Stromal cell of bone marrow (primary cell): ENCODE results near the gene SDF2L1.
"Not testable (repeated sequence)": the region's sequence is repeated elsewhere in the genome, so short reads cannot be mapped to it uniquely, and the experiment has no call there.

Source experiments
- DNase-seq: peaks from one replicate; pipeline ENCODE4 v3.0.0-alpha.2; 2012; ENCODE audit warnings: low read depth

SDF2L1 gene

DNA sequence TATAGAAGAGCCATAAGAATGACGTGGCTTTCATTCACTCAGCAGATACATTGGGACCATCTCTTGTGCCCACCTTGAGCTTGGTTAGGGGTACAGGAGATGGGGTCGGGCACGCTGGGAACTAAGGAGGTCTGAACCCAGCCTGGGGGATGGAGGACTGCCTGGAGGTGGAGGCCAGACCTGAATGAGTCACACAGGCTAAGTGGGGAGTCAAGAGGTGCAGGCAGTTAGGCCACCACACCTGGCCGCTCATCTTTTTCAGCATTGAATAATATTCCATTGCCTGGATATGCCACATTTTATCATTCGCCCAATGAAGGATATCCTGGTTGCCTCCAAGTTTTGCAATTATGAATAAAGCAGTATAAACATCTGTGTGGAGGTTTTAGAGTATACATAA, 19.9 kb downstream of the SDF2L1 start:
- DNase-seq, result no peak

DNA sequence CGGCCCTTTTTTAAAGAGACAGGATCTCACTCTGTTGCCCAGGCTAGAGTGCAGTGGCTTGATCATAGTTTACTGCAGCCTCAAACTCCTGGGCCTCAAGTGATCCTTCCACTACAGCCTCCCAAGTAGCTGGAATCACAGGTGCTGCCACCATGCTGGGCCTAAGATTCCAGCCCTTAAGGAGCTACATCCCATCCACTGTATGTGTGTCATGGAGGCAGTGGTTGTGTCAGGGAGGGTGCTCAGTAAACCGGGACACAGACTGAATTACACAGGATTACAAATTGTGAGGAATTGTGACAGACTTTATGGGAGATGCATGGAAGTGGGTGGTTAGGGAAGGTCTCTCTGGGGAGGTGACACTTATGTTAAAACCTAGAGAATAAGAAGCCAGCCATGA, 21.6 kb downstream of the SDF2L1 start:
- DNase-seq, result no peak

DNA sequence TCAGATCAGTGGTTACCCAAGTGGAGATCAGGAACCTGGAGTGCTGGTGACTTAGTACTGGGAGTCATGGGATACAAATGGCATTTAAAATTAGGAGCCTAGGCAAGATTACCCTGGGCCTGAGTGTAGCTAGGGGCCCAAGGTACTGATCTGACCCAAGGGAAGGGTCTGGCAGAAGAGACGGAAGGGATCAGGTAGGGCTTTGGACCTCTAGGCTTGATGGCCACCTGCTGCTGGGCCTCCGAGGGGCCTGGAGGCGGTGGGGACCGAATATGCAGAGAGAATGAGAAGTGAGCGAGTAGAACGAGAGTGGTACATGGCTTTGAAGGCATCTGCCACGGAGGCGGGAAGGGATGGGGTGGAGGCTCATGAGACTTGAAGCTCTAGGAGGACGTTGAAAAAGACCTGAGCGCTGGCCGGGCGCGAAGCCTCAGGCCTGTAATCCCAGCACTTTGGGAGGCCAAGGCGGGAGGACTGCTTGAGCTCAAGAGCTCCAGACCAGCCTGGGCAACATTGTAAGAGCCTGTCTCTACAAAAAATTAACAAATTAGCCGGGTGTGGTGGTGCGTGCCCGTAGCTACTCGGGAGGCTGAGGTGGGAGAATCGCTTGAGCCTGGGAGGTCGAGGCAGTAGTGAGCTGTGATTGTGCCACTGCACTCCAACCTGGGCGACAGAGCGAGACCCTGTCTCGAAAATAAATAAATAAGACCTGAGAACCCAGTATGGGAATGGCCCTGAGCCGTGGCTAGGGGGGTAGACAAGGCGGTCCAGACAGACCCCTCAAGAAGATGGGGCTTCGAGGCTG, 23.1 kb downstream of the SDF2L1 start:
- no peak for DNase-seq

DNA sequence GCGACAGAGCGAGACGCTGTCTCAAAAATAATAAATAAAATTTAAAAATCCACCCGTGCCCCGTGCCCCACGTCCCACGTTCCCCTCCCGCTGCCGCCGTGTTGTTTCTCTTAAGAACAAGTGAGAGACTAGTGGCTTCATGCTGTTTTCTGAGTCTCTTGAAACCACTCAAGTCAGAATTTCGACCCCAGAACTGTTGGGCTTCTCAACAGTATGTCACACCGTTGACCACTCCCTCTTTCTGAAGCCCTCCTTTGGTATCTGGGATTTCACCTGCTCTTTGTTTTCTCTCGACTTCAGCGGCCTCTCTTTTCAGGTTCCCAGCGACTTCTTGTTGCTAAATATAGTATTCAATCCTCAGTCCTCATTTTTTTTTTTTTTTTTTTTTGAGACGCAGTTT, 24.7 kb downstream of the SDF2L1 start:
- no peak for DNase-seq

DNA sequence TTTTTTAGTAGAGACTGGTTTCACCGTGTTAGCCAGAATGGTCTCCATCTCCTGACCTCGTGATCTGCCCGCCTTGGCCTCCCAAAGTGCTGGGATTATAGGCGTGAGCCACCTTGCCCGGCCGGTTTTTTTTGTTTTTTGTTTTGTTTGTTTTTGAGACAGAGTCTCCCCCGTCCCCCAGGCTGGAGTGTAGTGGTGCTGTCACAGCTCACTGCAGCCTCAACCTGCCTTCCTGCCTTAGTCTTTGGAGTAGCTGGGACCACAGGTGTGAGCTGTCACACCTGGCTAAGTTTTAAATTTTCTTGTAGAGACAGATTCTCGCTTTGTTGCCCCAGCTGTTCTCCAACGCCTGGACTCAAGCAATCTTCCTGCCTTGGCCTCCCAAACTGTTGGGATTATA, 26.9 kb downstream of the SDF2L1 start:
- DNase-seq, result no peak

DNA sequence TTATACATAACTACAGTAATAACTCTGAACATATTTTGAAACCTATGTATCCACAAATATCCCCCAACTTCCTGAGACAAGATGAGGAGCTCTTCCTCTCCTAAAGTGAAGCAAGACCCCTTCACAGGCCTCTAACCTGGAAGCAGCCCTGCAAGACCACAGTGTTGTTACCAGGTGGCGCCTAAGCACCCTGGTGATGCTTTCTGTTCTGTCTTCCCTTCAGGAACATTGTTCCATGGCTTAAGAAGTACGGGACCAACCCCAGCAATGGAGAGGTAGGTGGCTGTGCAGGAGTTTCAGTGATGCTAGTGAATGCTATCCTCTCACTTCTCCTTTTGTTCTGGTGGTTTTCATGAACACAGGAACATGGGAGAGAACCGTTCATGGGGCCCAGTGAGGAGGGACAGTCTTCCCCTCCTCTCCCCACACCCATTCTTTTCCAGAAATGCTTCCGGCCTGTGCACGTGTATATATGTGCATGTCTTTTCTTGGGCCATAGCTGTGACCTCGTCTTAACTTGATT, 30.1 kb downstream of the SDF2L1 start:
- DNase-seq, result no peak

DNA sequence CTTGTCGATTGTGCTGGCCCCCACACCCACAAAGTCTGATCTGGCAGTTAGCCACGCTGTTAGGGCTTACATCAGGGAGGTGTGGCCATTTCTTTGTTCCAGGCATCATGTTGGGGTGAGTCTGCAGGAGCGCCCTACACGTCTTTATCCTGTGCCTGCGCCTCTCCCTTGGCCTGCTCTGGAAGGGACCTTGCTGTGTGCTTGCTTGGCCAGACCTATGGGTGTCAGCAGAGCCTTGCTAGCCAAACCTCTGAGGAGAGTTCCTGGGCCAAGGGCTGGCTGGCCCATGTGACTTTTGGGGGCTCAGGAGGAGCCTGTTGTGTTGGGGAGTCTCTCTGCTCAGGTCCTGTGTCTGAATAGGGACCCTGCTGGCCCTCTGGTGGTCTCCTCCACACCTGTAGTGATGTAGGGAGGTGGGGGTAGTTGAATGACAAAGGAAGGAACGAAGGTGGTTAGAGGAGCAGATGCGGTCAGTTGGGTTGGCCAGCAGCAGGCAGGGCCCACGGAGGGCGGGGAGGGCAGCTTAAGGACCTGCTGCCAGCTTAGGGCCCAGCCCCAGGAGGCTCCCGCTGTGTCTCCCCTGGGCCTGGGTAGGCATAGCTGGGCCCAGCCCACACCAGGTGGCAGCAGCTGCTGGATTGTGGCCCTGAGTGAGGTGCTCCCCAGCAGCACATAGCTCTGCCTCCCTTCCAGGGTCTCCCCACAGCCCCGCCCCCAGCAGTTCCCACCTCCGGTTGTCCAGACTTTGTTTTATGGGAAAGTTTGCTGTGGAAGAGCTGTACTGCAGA, 31.6 kb downstream of the SDF2L1 start:
- no peak for DNase-seq

DNA sequence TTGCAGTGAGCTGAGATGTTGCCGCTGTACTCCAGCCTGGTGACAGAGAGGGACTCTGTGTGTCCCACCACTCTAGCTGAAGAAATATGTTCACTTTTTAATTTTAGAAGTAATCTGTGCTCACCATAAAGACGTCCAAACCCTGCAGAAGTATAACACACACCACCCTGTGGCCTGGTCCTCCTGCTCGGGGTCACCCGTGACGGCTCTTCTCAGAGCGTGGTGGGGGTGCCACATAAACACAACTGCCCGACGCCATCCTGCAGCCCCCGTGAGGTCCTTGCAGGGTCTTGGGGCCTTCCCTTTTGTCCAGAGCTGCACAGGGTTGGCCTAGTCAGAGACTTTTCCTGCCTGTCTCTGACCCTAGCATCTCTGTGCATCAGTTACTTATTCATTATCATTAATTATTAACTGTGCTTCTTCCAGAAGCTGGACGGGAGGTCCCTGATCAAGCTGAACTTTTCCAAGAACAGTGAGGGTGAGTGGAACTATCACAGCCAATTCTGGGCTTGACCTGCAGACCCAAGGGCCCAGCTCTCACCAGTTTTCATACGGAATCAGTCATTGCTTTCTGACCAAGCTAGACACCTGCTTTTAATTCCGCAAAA, 32.6 kb downstream of the SDF2L1 start:
- no peak for DNase-seq

DNA sequence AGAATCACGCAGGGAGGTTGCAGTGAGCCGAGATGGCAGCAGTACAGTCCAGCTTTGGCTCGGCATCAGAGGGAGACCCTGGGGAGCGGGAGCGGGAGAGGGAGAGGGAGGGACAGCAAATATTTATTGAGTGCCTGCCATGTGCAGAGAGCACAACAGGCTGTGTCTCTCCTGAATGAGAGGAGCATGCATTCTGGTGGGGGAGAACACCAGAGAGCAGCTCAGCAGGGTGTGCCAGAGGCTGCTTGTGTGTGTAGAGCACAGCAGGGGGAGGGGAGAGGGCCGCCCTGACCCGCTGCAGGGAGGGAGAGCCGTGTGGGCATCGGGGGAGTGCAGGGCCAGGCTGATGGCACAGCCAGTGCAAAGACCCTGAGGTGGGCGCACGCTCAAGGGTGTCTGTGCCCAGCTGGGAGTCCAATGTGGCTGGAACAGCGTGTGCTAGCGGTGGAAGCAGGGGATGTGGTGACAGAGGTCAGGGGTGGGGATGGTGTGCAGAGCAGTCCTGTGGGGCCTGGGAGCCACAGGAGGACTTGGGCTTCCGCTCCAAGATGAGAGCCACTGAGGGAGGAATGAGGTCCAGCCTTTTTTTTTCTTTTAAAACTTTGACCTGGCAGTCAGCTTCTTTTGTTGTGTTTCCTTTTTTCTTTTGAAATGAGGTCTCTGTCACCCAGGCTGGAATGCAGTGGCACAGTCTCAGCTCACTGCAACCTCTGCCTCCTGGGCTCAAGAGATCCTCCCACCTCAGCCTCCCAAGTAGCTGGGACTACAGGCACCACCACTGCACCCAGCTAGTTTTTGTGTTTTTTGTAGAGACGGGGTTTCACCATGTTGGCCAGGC, 35.7 kb downstream of the SDF2L1 start:
- no peak for DNase-seq

DNA sequence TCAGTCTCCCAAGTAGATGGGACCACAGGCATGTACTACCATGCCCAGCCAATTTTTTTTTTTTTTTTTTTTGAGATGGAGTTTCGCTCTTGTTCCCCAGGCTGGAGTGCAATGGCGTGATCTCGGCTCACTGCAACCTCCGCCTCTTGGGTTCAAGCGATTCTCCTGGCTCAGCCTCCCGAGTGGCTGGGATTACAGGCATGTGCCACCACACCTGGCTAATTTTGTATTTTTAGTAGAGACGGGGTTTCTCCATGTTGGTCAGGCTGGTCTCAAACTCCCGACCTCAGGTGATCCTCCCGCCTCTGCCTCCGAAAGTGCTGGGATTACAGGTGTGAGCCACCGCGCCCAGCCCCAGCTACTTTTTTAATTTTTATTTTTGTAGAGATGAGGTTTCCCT, 36.7 kb downstream of the SDF2L1 start:
- DNase-seq, result not testable (repeated sequence)

DNA sequence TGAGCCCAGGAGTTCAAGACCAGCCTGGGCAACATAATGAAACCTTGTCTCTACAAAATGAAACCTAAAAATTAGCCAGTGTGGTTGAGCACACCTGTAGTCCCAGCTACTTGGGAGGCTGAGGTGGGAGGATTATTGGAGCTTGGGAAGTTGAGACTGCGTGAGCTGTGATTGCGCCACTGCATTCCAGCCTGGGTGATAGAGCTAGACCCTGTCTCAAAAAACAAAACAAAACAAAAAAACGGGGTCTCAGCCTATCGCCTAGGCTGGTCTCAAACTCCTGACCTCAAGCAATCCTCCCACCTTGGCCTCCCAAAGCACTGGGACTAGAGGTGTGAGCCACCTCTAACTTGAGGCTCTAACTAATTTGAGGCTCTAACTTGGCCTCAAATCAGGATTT, 37.3 kb downstream of the SDF2L1 start:
- no peak for DNase-seq

DNA sequence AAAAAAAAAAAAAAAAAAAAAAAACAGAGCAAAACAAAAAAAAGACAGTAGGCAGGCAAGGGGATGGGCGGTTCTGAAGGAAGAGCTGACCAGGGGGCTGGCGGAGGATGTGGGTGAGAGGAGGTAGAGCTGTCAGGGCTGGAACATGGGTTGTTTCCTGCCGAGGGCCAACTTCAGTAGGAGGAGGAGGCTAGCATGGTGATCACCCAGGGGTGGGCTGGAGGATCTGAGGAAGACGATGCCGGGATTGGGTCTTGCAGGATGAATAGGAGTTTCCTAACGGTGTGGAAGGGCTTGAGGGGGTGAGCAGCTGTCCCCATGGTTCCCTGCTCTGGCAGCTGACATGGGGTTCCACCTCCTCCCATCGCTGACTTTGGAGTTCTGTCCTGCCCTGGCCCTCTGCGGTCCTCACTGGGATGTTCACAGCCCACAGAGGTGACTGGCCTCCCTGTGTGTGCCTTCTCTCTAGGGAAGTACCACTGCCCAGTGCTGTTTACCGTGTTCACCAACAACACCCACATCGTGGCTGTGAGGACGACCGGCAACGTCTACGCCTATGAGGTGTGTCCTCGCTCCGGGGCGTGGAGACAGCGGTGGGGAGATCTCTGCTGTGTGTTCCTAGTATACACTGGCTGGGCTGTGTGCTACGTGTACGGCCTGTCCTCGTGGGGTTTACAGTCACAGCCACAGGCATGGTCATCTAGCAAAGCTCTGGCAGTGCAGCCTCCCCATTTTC, 38.9 kb downstream of the SDF2L1 start:
- no peak for DNase-seq

DNA sequence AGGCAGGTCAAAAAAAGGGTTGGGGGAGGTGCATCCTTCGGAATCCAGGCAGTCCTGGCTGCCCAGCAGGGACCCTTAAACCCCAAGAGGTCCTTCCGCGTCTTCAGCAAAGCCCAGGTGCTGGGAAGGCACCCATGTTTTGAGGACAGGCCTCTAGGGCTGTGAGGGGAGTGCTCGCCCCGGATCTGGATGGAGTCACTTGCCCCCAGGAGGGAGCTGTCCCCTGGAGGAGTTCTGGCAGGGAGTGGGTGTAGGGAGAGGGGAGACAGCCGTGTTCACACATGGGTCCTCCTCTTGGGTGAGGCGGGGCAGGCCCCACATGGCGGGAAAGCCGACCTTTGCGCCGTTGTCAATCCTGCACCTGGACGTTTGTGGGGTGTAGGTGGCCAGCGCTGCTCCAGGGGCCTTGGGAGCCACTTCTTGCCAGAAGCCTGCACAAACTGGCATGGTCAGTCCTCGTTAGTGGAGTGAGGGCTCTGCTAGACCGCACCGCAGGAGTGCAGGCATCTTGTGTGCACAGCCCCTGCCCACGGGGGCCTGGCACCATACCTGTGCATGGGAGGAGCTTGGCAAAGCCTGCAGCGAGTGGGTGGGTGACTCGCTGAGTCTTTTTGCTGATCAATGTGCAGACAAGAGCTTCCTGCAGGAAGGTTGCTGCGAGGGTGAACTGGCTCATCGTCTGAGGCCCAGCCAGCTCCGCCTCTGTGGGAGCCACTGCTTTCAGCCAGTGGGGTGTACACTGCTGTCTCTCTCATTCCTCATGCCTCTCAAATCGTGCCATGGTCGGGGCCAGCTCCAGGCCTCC, 39.7 kb downstream of the SDF2L1 start:
- no peak for DNase-seq

DNA sequence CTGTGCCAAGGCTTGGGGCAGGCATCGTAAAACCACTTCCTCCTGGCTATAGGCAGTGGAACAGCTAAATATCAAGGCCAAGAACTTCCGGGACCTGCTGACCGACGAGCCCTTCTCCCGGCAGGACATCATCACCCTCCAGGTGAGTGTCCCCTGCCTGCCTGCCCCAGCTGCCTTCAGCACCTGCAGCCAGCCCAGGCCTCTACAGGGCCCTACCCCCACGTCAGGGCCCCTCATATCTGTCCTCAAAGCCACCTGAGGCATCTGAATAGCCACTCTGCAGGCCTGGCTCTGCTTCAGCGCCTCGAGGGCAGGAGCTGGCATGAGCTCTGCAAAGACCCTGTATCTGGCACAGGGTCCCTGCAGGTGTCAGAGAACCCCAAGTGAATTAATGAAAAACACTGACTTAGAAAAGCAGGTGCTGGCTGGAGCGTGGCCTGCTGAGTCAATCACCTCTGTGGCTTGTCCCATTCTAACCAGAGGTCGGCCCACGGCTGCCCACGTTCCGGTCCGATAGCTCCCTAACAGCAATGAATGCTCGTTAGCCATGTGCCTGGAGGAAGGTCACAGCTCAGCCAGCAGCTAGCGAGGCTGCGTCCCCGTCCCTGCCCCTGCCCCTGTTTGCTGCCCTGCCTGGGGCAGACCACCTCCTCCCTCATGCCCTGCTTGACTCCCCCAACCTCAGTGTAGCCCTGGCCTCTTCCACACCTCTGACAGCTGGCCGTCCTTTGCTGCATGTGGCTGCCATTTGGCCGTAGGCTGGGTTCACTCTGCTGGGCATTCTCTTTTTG, 40.5 kb downstream of the SDF2L1 start:
- no peak for DNase-seq

DNA sequence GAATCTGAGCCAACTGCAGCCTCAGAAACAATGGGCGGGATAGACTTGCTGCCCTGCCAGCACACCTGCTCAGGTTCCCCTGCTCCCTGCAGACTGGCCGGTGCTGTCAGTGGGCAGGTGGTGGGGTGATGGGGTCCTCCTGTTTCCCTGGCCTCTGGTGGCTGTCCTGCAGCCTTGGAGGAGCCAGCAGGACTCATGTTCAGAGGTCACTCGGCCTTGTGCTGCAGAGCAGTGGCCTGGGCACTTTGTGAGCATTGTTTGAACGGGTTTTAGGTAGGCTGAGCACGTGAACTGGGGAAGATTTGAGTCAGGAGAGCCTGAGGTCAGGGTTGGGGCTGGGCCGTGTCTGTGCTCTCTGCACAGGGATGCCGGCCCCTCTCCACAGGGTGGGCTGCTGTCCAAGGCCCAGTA, 41.3 kb downstream of the SDF2L1 start:
- DNase-seq, result no peak

DNA sequence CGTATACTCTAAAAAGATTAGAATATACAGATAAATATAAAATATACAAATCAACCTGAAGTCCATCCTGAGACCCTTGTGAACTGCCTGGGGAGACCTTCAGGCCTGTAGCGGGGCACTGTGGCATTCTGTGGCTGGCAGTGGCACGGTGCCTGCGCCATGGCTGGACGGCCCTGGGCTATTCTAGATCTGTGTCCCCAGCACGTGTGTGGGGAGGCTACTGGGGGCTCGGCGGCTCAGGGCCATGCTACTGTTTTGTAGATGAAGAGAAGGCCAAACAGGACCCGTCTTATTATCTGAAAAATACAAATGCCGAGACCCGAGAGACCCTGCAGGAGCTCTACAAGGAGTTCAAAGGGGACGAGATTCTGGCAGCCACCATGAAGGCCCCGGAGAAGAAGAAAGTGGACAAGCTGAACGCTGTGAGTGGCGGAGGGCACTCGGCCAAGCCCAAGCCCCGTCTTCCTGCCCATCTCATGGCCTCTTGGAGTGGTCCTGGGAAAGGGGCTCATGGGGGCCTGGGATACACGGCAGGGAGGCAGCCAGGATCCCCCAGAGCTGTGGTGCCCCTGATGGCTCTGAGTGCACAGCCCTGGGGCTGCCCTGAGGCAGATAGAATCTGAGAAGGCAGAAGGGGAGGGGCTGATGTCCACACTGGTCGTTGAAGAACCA, 42.5 kb downstream of the SDF2L1 start:
- DNase-seq, result no peak

DNA sequence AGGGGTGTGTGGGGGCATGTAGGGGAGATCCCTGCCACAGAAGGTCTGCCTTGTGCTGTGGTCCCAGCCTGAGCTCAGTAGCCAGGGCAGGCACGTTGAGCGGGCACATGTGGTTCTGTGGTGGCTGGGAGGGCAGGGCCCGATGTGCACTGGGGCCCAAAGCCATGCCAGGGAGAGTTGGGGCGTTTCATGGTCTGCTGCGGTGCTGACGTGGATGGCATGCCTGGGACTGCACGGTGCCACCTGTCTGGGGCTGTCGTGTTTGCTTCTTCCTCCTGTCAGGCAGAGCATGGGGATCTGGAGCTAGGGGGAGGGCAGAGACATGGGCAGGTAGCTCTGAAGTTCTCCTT, 43.0 kb downstream of the SDF2L1 start:
- no peak for DNase-seq

DNA sequence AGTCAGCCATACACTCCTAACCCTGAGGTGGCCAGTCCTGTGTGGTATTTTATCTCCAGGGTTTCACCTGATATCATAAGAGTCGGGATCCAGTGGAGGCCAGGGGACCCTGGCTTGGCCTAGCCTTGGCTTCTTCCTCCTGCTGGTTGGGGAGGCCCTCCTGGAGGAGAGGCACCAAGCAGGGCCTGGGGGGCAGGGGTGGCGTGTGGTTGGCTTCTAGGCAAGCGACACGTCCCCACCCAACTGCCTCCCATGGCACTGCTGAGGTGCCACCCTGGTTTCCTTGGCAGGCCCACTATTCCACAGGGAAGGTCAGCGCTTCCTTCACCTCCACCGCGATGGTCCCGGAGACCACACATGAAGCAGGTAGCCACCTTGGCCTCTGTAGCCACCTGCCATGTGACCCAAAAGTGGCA, 44.1 kb downstream of the SDF2L1 start:
- DNase-seq, result no peak
